NB4 (cell line): ENCODE data around the gene SYNGR3.
"Not testable (repeated sequence)": the region's sequence is repeated elsewhere in the genome, so short reads cannot be mapped to it uniquely, and the experiment has no call there.

Experiments
- DNase-seq: peaks from one replicate; pipeline ENCODE4 v3.0.0; 2010; ENCODE audit warnings: low read depth
- H3K4me3 ChIP-seq: one replicate; pipeline ENCODE4 v1.5.1; 2011; ENCODE audit warnings: mild to moderate bottlenecking, low read depth, low read length, moderate library complexity
- MYC ChIP-seq: IDR thresholded peaks from 2 replicates; pipeline ENCODE4 v1.6.1; 2011; ENCODE audit warnings: low read depth, low read length
- POLR2A ChIP-seq: IDR thresholded peaks from 2 replicates; pipeline ENCODE4 v1.6.1; 2011; ENCODE audit warnings: mild to moderate bottlenecking; ENCODE audit not compliant: insufficient read length; ENCODE audit errors: extremely low read depth
- TF ChIP-seq, protein P1 (sequence below): IDR thresholded peaks from 2 replicates; pipeline ENCODE4 v1.6.1; 2011; ENCODE audit warnings: low read depth, low read length
- TF ChIP-seq, protein P2 (sequence below): IDR thresholded peaks from one replicate; pipeline ENCODE4 v1.5.1; 2012; ENCODE audit warnings: low read depth, low read length

SYNGR3 gene

DNA sequence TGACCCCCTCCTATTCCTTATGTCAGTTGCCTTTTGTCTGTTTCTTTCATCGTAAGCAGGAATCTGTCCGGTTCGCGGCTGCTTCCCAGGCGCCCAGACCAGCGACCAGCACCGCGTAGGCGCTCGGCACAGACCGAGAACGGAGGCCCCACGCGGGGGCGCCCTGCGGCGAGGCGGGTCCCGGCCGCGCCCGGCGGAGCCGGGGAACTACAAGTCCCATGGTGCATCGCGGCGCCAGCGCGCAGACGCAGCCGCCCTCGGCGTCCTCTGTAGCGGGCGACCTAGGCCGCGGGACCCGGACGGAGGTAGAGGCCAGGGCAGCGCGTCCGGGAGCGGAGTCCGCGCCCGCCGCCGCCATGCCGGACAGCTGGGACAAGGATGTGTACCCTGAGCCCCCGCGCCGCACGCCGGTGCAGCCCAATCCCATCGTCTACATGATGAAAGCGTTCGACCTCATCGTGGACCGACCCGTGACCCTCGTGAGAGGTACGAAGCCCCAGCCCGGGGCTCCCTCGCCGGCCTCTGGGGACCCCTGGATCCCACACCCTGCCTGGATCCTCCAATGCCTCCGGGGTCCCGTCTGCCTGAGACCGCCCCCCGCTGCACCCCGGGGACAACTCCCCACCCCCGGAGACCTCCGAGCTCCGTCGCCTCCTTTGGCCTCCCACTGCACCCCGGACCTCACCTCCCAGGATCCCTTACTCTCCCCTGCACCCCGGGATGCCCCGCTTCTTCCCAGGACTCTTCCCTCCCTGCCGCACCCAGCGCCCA lies 30.3 kb upstream of the SYNGR3 start, which contains the start of gene NDUFB10:
NDUFB10 (plus strand) TSS at position 270 of the 771 bp plus-strand sequence; CDS start at position 357, 87 bp downstream.
- TF ChIP-seq MYC (peak; percentile 76), POLR2A (peak; percentile 93)
- TF ChIP-seq, protein P1, sequence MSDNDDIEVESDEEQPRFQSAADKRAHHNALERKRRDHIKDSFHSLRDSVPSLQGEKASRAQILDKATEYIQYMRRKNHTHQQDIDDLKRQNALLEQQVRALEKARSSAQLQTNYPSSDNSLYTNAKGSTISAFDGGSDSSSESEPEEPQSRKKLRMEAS, result peak; percentile 47
- TF ChIP-seq, protein P2, sequence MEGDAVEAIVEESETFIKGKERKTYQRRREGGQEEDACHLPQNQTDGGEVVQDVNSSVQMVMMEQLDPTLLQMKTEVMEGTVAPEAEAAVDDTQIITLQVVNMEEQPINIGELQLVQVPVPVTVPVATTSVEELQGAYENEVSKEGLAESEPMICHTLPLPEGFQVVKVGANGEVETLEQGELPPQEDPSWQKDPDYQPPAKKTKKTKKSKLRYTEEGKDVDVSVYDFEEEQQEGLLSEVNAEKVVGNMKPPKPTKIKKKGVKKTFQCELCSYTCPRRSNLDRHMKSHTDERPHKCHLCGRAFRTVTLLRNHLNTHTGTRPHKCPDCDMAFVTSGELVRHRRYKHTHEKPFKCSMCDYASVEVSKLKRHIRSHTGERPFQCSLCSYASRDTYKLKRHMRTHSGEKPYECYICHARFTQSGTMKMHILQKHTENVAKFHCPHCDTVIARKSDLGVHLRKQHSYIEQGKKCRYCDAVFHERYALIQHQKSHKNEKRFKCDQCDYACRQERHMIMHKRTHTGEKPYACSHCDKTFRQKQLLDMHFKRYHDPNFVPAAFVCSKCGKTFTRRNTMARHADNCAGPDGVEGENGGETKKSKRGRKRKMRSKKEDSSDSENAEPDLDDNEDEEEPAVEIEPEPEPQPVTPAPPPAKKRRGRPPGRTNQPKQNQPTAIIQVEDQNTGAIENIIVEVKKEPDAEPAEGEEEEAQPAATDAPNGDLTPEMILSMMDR, result peak; percentile 66
- DNase-seq, result peak; percentile 93
- H3K4me3 ChIP-seq, result peak within 1 kb of the TSS; percentile 77

DNA sequence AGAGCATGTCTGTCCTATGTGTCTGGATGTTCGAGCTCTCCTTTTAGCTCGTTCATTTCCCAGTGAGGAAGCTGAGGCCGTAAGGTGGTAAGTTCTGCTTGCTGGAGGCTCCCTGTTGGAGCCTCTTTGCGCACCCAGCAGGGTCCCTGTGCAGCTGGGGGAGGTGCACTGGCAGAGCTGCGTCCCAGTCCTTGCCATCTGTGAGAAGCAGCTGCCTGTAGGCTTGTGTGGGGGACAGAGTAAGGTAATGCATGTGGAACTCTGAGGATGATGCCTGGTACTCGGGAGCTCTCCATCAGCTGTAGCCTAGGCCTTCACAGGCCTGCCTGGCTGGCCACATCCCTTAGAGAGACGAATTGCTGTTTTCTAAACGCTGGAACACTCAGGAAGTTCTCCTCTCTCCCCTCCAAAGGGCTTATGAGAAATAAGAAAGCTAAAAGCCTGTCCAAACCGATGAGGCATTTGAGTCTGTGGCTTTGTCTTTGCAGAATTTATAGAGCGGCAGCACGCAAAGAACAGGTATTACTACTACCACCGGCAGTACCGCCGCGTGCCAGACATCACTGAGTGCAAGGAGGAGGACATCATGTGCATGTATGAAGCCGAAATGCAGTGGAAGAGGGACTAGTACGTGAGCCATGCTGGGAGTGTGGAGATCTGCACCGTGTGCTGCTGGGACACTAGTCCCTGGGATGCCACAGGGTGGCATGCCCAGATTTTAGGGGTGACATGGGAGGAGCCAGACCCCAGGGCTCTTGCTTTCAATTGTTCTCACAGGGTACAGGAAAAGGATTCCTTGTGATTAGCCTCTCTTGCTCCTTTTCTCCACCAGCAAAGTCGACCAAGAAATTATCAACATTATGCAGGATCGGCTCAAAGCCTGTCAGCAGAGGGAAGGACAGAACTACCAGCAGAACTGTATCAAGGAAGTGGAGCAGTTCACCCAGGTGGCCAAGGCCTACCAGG lies 28.8 kb upstream of the SYNGR3 start:
- DNase-seq, result peak; percentile 87
- H3K4me3 ChIP-seq, result peak overlapping the region; percentile 77
- TF ChIP-seq, protein P1, result no peak
- TF ChIP-seq, protein P2, result no peak
- TF ChIP-seq POLR2A, result no peak
- TF ChIP-seq MYC, result no peak; the same call in 1 of the 2 replicates

DNA sequence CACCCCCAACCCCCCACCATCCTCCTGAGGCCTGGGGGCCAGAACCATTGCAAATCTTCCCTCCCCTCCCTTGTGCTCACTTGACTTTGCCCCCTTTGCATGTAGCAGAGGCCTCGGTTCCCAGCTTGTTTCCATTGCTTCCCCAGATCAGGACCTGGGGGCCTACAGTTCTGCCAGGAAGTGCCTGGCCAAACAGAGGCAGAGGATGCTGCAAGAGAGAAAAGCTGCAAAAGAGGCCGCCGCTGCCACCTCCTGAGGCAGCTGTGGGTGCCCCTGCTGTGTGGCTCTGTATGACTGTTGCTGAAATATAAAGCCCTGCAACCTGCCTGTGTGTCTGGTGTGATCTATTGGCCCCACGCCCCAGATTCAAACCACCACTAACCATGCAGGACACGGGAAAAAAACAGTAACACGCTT lies 28.1 kb upstream of the SYNGR3 start:
- DNase-seq, result peak; percentile 73
- H3K4me3 ChIP-seq, result peak overlapping the region; percentile 97
- TF ChIP-seq MYC (no peak), POLR2A (peak; percentile 17)
- TF ChIP-seq, protein P2, result no peak

DNA sequence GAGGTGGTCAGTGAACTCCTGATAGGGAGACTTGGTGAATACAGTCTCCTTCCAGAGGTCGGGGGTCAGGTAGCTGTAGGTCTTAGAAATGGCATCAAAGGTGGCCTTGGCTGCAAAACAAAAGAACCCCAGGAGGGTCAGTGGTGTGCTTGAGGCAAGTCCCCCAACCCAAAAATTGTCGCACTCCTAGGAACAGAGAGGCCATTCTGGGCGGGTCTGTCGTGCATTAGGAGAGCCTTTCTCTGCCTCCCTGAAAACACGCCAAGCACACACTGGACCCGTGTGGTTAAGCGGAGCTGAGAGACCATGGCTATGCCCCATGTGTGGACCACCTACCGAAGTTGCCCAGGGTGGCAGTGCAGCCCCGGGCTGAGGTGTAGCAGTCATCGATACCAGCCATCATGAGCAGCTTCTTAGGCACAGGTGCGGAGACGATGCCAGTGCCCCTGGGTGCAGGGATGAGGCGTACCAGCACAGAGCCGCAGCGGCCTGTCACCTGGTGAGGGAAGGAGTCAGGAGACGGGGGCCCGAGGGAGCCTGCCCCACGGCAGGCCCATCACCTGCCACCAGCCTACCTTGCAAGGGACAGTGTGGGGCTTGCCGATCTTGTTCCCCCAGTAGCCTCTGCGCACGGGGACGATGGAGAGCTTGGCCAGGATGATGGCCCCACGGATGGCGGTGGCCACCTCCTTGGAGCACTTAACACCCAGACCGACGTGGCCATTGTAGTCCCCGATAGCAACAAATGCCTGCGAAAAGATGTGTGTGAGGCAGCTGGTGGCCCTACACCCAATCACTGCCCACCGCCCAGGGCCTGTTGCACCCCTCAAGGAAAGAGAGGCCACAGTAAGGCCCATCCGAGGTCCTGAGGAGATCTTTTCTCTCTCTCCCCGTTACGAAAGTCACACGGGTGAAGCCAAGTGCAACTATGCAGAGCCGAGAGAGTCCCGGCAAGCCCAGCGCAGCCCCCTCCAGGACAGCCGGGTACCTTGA lies 27.3 kb upstream of the SYNGR3 start:
- DNase-seq, result not testable (repeated sequence)
- H3K4me3 ChIP-seq, result peak overlapping the region; percentile 97

DNA sequence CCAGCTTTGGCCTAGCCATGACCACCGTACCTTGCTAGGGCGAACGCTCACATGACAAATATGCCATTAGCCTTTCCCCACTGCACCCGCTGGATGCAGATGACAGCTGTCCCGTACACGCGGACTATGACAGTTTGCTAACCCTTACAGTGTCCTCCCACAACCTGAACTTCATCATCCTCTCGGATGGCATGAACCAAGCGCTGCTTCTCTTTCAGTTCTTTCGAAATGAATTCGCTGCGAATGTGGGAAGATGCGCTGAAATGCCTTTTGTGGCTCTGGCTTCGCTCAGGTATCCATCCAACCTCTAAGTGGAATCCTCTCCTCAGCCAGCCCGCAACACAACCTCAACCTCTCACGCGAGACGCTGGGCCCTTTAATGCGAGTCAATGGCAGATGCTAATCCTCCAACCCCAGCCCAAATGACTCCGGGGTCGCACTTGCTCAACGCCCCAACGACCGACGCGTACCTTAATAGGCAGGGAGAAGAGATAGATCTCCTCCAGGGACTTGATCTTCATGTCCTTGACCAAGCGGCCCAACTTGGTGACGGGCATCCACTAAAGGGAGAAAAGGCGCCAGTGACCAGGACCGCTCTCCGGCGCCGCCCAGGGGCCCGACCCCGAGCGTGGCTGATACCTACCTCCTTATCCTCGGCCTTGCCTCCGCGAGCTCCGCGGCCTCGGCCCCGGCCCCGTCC lies 25.8 kb upstream of the SYNGR3 start:
- H3K4me3 ChIP-seq, result peak overlapping the region; percentile 97
- TF ChIP-seq POLR2A (no peak), MYC (no peak)
- TF ChIP-seq, protein P1, result no peak
- TF ChIP-seq, protein P2, result no peak
- DNase-seq, result no peak
